Inflammatory macrophage treated with lipopolysaccharide for 1 hour (primary cell): ENCODE results near the gene DGKG.

Experiments
- DNase-seq, 2 donors: peaks; one replicate each; pipeline ENCODE4 v3.0.0-alpha.2; 2020 to 2022

DGKG gene

GRCh38 chr3:186132487-186132886, 229.5 kb downstream of the DGKG start:
- DNase-seq: no peak

GRCh38 chr3:186129206-186129605, 232.8 kb downstream of the DGKG start:
- DNase-seq: no peak

GRCh38 chr3:186128158-186128557, 233.9 kb downstream of the DGKG start:
- DNase-seq: no peak

GRCh38 chr3:186127463-186127862, 234.6 kb downstream of the DGKG start:
- DNase-seq: no peak

GRCh38 chr3:186125118-186125517, 236.9 kb downstream of the DGKG start:
- no peak for DNase-seq

- no peak for DNase-seq
These were observed 237.4 kb downstream of the DGKG start for GRCh38 chr3:186124592-186124991.

GRCh38 chr3:186123012-186123411, 239.0 kb downstream of the DGKG start:
- no peak for DNase-seq

DNA sequence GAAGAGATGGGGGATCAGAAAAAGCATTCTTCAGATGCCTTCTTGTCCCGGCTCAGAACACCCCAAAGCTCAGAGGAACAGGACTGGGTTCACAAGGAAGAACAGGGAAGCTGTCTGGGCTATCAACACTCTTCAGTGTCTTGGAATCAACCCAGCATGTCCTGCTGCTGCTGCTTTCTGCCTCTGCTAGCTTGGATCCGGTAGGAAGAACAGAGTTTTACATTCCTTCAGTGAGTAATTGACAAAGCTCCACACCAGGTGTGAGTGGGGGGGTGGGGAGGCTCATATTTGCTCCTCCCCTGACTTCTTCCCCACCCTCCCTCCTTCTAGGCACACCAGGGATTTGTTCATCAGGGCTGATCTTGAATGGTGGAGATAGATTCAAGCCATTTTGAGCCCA, 240.1 kb downstream of the DGKG start:
- DNase-seq: no peak

- DNase-seq: no peak
These were observed 240.8 kb downstream of the DGKG start for GRCh38 chr3:186121278-186121677.

DNA sequence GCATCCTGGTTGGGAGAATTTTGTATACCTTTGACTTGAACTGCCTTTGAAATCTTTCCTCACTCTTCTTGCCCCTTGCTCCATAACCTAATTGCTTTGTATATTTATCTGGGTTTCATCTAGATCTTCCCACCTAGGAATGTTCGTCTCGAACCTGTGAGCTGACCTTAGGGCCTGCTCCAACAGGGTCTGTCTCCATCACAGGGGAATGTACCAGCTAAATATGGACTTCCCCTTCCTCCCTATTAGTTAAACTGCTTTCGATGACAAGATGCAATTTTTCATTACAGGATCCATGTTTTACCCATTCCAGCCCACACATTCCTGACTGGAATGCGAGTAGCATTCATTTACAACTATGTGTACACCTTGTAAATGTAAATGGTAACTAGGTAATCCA, 242.5 kb downstream of the DGKG start:
- DNase-seq: no peak

GRCh38 chr3:186118692-186119091, 243.3 kb downstream of the DGKG start:
- no peak for DNase-seq

- DNase-seq: no peak
These were observed 244.4 kb downstream of the DGKG start for GRCh38 chr3:186117521-186118134.

DNA sequence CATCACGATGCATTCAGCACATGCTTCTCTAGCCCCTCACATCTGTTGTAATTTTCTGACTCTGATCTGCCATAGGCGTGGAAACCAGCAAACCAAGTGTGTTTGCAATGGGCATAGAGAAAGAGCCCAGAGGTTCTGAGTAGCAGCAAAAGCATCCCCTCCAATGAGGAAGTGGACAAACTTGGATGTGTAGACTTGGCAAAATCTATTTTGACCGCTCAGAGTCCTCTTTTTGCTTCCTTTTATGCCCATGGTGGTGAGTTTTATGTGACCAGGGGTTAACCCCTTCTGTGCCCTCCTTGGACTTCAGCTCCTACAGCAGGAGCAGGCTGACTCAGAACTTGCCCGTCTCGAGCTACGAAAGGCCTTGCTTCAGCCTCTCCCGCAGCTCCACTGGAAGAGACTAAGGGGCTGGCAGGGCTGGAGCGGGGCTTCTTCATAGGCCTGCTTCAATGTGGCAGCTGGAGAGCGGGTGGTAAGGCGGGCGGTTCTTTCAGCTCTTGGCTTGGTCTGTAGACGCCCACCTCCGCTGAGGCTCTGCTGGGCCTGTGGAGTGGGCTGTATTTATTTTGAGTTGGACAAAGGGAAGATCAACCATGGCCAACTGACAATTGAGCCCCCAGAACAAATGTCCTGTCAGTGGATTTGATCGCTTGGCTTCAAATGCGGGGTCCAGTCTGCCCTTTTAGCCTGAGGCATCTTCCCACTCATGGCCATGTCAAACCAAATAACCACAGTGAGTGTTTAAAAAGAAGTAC, 246.6 kb downstream of the DGKG start:
- DNase-seq: peak in 1 of 2 donors; percentile 23

DNA sequence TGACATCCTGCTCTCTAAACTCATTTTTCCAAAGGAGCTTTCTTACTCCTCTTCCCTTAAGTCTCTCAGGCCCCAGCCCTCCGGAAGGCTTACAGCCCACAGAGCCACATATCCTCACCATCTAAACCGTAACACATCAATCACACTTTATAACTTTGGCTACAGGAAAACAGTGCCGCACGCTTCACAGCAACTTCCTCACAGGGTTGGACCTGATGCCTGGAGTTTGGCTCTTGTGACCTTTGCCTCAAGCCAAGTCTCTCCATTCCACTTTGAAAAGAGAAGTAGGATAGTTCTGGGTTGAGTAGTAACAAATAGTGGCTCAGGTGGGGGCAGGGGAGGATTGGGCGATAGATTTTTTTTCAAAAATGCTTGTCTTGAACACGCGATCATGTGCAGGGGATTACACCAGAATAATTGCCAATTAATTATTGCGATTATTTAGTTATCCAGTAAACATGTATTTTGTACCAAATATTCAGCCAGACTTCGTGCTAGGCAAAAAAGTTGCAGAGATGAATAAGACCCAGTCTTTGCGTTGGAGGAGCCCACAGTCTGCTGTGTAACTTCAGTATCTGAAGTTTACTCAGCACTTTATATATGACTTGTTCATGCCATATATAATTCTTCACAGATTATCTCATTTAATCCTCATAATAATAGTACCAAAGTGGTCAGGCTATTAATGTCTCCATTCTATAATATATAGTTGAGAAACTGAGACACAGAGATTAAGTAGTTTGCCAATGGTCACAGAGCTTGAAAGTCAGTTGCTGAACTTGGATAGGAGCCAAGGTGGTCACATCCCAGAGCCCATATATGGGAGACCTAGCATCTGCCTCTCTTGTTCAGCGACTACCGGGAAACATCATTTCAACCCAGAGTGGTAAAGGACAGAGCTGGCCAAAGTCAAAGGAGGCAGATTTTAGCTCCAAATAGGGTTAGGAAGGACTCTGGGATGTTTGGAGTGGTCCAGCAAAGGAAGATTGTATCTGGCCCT, 250.8 kb downstream of the DGKG start:
- peak; percentile 31 to 45 for DNase-seq

DNA sequence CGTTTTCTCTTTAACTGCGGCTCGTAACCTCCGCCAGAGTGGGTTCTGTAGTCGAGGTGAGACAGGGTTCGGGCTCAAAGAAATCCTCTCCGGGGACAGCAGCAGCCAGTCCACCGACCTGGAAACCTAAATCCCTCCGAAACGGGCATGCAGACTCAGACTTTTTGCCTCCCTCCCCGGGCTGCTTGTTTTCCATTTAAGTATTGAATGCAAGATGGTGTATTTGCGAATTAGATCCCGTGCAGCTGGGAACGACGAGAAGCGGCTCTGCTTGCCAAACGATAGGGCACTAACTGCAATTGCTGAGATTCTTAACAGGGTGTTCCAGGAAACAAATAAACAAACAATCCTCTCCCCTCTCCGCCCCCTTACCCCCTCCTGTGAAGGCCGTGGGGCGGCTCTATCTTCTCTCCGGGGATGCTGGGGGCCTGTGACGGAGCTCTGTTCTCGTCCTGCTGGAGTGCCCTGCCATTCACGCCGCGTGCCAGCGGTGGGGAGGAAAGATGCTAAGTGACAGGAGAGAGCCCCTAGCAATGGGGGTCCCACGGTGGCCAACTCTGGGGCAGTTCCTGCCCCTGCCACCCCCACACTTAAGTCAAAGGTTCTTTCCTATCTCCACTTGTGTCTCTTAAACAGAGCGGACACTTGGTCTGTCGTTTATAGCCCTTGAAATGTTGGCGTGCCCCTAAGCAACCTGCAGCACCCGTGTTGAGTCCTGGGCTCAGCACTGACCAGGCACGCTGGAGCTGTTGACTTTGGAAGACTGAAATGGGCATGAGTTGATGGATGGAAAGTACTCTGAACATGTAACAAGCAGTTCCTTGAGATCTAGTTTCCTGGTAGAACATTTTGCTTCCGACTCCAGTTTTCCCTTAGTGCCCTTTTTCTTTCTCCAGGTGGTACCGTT, 251.9 kb downstream of the DGKG start:
- DNase-seq: no peak

DNA sequence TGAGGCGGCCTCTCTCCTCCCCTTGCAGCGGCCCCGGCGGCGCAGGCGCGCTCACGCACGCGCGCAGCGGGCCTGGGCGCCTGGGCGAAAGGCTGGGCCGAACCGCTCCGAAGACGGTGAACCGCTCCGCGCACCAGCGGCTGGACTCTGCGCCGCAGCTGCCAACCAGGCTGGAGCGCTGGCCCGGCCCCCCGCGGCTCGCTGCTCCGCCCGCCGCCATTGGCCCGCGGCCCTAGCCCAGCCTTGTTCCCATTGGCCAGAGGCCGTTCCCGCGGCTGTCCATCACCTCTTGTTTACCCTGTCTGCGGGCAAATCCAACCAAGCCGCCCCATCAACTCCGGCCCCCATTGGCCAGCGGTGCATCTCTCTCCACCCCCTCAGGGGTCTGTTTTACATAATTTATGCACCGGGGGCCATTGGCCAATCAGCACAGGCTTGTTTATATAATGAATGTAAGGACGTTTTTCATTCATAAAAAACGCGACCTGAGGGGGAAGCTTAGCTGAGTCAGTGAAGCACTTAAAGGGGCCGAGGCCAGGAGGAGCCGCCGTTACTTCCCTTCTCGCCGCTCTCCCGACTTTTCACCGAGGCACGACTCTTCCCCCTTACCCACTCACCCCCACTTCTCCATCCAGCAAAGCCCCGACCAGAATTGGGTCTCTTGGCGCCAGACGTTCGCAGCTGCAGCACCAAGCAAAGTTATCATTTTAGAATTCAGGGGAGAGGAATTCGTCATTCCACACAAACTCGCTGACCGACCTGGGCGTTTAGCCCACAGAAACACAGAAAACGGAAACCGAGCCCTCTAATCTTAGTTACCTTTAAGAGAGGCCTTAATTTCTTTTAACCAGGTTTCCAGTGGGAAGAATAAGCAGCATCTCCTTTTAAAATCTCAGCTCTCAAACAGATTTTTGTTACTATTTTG, 252.8 kb downstream of the DGKG start, which contains the start of gene ETV5:
ETV5 (minus strand) TSS at position 149 of the 925 bp plus-strand sequence. CDS start 3,221 bp downstream, outside the sequence.
- DNase-seq: peak; percentile 97 to 99

- peak in 1 of 2 donors; percentile 27 for DNase-seq
These were observed 253.7 kb downstream of the DGKG start for GRCh38 chr3:186108106-186108940.

DNA sequence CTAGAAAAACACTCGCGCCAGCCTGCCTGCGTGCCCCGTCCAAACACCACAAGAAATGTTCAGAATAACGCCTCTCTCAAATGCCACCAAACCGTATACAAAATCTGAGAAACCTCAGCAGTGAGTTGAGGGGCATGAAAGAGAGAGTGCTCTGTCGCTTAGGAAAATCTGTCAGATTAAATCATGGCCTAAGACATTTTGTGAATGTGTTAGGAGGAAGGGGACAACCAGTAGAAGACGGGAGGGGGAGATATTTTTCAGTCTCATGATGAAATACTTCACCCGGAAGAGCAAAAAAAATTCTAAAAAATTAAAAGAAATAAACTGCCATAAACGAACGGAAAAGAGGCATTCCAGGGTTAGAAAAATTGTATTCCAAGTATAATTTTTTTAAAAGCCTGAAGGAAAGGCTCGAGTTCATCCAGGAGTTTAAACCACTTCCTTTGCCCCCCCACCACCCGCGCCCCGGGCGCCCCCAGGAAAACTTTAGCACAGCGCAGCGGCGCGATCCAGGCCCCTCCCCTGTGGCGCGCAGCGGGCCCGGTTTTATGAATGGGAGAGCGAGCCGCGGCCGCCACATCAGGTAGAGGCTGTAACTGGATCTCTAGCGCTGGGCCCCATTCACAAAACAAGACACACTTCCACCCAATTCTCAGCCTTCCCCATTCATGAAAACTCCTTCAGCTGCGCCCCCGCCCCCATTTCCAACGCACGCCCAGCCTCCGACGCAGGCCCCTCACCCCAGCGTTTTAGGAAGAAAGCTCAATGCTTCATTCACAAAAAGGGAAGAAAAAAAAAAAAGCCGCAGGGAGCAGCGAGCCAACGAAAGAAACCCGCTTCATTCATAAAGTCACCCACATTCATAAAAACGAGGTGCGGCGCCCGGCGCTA, 254.6 kb downstream of the DGKG start:
- DNase-seq: peak; percentile 19 to 38

DNA sequence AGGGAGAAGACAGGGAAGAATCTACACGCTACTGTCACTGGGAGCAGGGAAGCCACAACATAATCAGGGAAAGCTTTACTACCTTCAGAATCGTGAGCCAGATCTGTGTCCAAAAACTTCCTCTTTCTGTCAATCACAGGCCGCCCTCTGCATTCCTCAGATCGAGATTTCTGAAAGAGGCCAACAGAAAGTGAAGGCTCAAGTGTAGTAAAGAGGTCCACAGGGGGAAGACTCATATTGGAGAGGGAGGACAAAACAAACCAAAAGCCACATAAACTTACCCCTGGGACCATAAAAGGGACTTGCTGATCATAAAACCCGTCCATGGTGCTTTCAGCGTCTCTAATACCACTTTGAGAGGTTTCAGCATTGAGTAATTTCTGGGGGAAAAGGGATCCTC, 256.5 kb downstream of the DGKG start:
- DNase-seq: peak in 1 of 2 donors; percentile 24
